ENCODE measurements around the gene BZW2.

The BZW2 gene

DNA sequence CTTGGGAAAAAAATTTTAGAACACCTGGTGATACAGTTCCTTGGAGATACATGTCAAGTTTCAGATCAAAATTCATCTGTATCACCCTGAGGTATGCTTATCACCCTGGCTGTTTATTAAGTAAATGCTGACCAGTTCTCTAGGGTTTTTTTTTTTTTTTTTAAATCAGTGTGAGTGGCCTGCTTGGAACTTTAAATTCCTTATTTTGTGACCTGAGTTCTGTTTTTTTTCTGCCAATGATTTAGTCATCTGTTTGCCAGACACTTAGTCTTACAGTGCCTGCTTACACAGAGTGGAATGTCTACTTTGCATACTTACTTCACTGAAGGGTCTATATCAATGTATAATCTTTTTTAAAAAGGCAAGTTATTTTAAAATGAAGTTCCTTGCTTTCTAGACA, 109.4 kb downstream of the BZW2 start:
- no peak for DNase-seq
